GM12864 (cell line): ENCODE measurements around the gene DSCAM.

ENCODE experiments used
- DNase-seq: peaks from one replicate; pipeline ENCODE4 v3.0.0-alpha.2; 2011; ENCODE audit warnings: low read depth
- H3K4me3 ChIP-seq: 2 replicates; pipeline ENCODE4 v1.5.1; 2011; ENCODE audit warnings: mild to moderate bottlenecking, low read depth, low read length, control low read depth
- CTCF ChIP-seq: IDR thresholded peaks from 2 replicates; pipeline ENCODE4 v1.5.1; 2011; ENCODE audit warnings: low read depth, mild to moderate bottlenecking, moderate library complexity, low read length, control low read depth, inconsistent platforms; ENCODE audit errors: missing control alignments

Gene DSCAM

DNA sequence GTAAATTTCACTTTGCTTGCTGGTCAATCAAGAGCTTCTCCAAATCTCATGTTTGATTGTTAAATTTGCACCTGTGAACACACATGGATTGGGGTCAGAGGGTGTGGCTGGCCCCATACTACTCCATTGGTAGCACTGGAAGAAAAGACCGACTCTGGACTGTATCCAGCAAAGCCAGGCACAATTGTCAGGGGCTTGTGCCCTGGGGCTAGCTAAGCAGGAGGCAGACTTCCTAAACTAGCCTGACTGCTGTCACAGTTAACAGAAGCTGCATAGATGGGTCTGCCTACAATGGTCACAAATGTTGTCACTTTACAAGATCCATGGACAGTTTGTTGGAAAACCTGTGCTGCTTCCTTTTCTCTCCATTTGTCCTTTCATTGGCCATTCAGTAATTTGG is 421.0 kb downstream of the DSCAM start:
- no peak overlapping the region for H3K4me3 ChIP-seq
- no peak for DNase-seq
- TF ChIP-seq CTCF = no peak

- no peak for DNase-seq
- no peak for TF ChIP-seq CTCF
- no peak overlapping the region for H3K4me3 ChIP-seq
These were observed 423.9 kb downstream of the DSCAM start for GRCh38 chr21:40422896-40423635.

DNA sequence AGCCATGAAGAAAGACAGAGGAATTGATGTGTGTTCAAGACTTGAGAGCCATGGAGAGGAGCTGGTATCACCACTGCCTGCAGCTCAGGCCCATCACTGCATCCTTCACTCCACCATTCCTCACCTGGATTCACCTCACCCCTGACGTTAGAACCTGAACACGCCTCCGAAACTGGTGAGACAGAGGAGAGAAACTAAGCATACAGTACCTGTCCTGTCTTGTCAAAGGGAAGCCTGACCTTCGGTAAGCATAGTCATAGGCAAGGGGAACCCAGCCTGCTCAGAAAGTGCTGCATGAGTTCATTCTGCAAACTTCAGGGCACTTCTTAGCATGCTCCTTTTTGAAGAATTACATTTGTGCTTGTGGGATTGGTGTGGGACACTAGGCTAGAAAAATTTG is 425.8 kb downstream of the DSCAM start:
- DNase-seq = no peak
- H3K4me3 ChIP-seq = no peak overlapping the region
- TF ChIP-seq CTCF = no peak

GRCh38 chr21:40416572-40416971 is 430.4 kb downstream of the DSCAM start:
- no peak overlapping the region for H3K4me3 ChIP-seq
- TF ChIP-seq CTCF = no peak
- no peak for DNase-seq

GRCh38 chr21:40408561-40408960 is 438.4 kb downstream of the DSCAM start:
- H3K4me3 ChIP-seq = no peak overlapping the region
- no peak for TF ChIP-seq CTCF
- no peak for DNase-seq

GRCh38 chr21:40404396-40404800 is 442.6 kb downstream of the DSCAM start:
- no peak for DNase-seq

More at GRCh38 chr21:40404396-40404800, 442.6 kb downstream of the DSCAM start:
- TF ChIP-seq CTCF = no peak
- H3K4me3 ChIP-seq = no peak overlapping the region
